OCI-LY1 (cell line): ENCODE results near the gene ZMPSTE24.

Experiments
- H2AFZ ChIP-seq: fragments of 200-600 bp; sonication (generic), shearing (Covaris generic); 2 replicates; pipeline ENCODE4 v1.6.0; 2014; ENCODE audit warnings: antibody characterized with exemption, mild to moderate bottlenecking, low read length
- H3F3A ChIP-seq: fragments of 200-600 bp; sonication (generic), shearing (Covaris generic); 2 replicates; pipeline ENCODE4 v1.6.0; 2014; ENCODE audit warnings: mild to moderate bottlenecking, antibody characterized with exemption, low read length, moderate library complexity; ENCODE audit not compliant: insufficient read depth
- H3K27ac ChIP-seq: fragments of 200-600 bp; sonication (generic); 2 replicates; pipeline ENCODE4 v1.5.1; 2014; ENCODE audit warnings: low read length, mixed run types, mild to moderate bottlenecking, low read depth; ENCODE audit not compliant: poor library complexity, severe bottlenecking
- H3K27me3 ChIP-seq: fragments of 200-600 bp; sonication (generic); 2 replicates; pipeline ENCODE4 v1.6.0; 2014; ENCODE audit warnings: antibody characterized with exemption, mild to moderate bottlenecking, low read length, moderate library complexity; ENCODE audit not compliant: insufficient read depth
- H3K36me3 ChIP-seq: fragments of 200-600 bp; sonication (generic); 2 replicates; pipeline ENCODE4 v1.6.1; 2014; ENCODE audit warnings: mild to moderate bottlenecking, antibody characterized with exemption, low read length, moderate library complexity, mixed read lengths; ENCODE audit not compliant: insufficient read depth
- H3K4me1 ChIP-seq: fragments of 200-600 bp; sonication (generic); 2 replicates; pipeline ENCODE4 v1.5.1; 2014; ENCODE audit warnings: mild to moderate bottlenecking, low read length, moderate library complexity; ENCODE audit not compliant: insufficient read depth, severe bottlenecking
- H3K4me2 ChIP-seq: fragments of 200-600 bp; sonication (generic), shearing (Covaris generic); 2 replicates; pipeline ENCODE4 v1.6.1; 2014; ENCODE audit warnings: low read length
- H3K4me3 ChIP-seq: fragments of 200-600 bp; sonication (generic); 2 replicates; pipeline ENCODE4 v1.5.1; 2014; ENCODE audit warnings: low read length, low read depth, mild to moderate bottlenecking, mixed read lengths; ENCODE audit not compliant: poor library complexity, severe bottlenecking
- H3K79me2 ChIP-seq: fragments of 200-600 bp; shearing (Covaris generic); 2 replicates; pipeline ENCODE4 v1.6.1; 2016; ENCODE audit warnings: mixed run types, low read length, mixed read lengths; ENCODE audit not compliant: insufficient read depth
- H3K9ac ChIP-seq: fragments of 200-600 bp; sonication (generic), shearing (Covaris generic); 2 replicates; pipeline ENCODE4 v1.6.1; 2014; ENCODE audit warnings: mild to moderate bottlenecking, low read length, mixed read lengths
- H3K9me2 ChIP-seq: fragments of 200-600 bp; sonication (generic), shearing (Covaris generic); 2 replicates; pipeline ENCODE4 v1.6.1; 2014; ENCODE audit warnings: low read depth, mild to moderate bottlenecking, low read length, mixed read lengths
- H3K9me3 ChIP-seq: fragments of 200-600 bp; shearing (Covaris generic); 2 replicates; pipeline ENCODE4 v1.6.1; 2014; ENCODE audit warnings: low read length, mixed read lengths
- H4K20me1 ChIP-seq: fragments of 200-600 bp; sonication (generic), shearing (Covaris generic); 2 replicates; pipeline ENCODE4 v1.6.0; 2016; ENCODE audit warnings: mild to moderate bottlenecking, low read length; ENCODE audit not compliant: insufficient read depth
- EZH2 ChIP-seq: fragments of 200-600 bp; sonication (generic), shearing (Covaris generic); IDR thresholded peaks from 2 replicates; pipeline ENCODE4 v1.8.0; 2017; ENCODE audit warnings: borderline replicate concordance, mixed run types, mild to moderate bottlenecking, antibody characterized with exemption, low read length, moderate library complexity, mixed read lengths
- TF ChIP-seq, protein P1 (sequence below): fragments of 200-600 bp; sonication (generic), shearing (Covaris generic); IDR thresholded peaks from 2 replicates; pipeline ENCODE4 v1.5.1; 2017; ENCODE audit warnings: mild to moderate bottlenecking, antibody characterized with exemption, low read length, moderate library complexity, mixed read lengths

Gene ZMPSTE24

DNA sequence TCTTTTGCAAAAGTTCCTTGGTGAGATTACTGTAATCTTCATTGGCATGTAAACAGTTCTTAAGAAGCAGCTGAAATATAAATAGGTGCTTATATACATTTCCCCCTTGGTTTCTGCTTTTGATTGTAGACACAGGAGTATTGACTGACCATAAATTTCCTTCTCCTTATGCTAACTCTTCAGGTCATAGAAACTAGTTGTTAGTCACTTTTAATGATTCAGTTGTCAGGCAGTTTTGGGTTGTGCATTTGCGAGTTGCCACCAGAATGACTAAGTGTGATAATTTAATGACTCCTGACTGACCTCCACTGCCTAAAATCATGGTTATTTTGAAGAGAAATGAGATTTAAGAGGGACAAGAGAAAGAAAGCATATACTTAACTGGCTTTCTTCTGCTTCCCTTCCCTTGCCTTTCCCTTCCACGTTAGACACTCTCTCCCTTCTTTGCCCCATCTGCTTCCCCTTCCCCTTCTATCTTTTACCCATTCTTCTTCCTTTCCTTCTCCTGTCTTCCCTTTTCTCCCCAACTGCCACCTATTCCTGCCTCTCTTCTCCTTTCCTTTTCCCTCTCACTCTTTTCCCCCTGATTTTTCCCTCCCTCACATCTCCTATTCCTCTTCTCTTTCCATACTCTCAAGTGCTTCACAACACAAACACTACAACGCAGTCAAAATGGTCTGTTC lies 12.3 kb downstream of the ZMPSTE24 start:
- H2AFZ ChIP-seq = no peak overlapping the region
- no peaks in the 10 kb centered on the region for H3F3A ChIP-seq
- H4K20me1 ChIP-seq = no peaks in the 10 kb centered on the region
- TF ChIP-seq EZH2 = no peak
- TF ChIP-seq, protein P1, sequence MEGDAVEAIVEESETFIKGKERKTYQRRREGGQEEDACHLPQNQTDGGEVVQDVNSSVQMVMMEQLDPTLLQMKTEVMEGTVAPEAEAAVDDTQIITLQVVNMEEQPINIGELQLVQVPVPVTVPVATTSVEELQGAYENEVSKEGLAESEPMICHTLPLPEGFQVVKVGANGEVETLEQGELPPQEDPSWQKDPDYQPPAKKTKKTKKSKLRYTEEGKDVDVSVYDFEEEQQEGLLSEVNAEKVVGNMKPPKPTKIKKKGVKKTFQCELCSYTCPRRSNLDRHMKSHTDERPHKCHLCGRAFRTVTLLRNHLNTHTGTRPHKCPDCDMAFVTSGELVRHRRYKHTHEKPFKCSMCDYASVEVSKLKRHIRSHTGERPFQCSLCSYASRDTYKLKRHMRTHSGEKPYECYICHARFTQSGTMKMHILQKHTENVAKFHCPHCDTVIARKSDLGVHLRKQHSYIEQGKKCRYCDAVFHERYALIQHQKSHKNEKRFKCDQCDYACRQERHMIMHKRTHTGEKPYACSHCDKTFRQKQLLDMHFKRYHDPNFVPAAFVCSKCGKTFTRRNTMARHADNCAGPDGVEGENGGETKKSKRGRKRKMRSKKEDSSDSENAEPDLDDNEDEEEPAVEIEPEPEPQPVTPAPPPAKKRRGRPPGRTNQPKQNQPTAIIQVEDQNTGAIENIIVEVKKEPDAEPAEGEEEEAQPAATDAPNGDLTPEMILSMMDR = no peak
- H3K9me3 ChIP-seq = no peaks in the 10 kb centered on the region
- H3K36me3 ChIP-seq = peaks cover 85% of the 10 kb centered on the region
- no peak overlapping the region for H3K4me3 ChIP-seq
- H3K27me3 ChIP-seq = no peaks in the 10 kb centered on the region
- no peak overlapping the region for H3K9ac ChIP-seq
- H3K9me2 ChIP-seq = no peaks in the 10 kb centered on the region
- no peak overlapping the region for H3K4me2 ChIP-seq
- H3K27ac ChIP-seq = no peak overlapping the region
- H3K4me1 ChIP-seq = no peaks in the 10 kb centered on the region
- no peaks in the 10 kb centered on the region for H3K79me2 ChIP-seq

DNA sequence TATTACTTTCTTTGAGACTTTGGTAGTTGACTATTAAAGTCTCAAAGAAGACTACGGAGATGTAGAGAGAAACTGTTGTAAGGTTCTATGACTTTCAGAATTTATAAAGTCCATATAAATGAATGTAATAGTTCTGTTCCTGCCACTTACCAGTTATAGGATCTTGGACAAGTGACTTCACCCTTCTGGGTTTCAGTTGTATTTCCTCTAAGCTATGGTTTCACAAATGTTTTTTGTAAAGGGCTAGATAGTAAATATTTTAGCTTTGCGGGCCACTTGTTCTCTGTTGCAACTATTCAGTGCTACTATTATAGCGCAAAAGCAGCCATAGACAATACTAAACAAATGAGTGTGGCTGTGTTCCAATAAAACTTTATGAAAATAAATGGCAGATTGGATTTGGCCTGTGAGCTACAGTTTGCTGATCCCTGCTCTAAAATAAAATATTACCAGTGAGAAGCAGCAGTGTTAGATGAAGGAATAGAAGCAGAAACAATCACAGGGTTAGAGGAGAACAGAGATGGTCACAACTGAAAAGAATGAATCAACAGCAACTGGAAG lies 14.7 kb downstream of the ZMPSTE24 start:
- Histone ChIP-seq H3K36me3 (peaks cover 81% of the 10 kb centered on the region), H3K4me1 (no peaks in the 10 kb centered on the region), H3K4me3 (no peak overlapping the region), H3K27ac (no peak overlapping the region), H3K4me2 (no peak overlapping the region), H3K9ac (no peak overlapping the region), H3K79me2 (no peaks in the 10 kb centered on the region), H3K27me3 (no peaks in the 10 kb centered on the region), H3F3A (no peaks in the 10 kb centered on the region), H3K9me2 (no peaks in the 10 kb centered on the region), H4K20me1 (no peaks in the 10 kb centered on the region), H3K9me3 (no peaks in the 10 kb centered on the region), H2AFZ (no peak overlapping the region)
- no peak for TF ChIP-seq EZH2
- TF ChIP-seq, protein P1 = no peak

DNA sequence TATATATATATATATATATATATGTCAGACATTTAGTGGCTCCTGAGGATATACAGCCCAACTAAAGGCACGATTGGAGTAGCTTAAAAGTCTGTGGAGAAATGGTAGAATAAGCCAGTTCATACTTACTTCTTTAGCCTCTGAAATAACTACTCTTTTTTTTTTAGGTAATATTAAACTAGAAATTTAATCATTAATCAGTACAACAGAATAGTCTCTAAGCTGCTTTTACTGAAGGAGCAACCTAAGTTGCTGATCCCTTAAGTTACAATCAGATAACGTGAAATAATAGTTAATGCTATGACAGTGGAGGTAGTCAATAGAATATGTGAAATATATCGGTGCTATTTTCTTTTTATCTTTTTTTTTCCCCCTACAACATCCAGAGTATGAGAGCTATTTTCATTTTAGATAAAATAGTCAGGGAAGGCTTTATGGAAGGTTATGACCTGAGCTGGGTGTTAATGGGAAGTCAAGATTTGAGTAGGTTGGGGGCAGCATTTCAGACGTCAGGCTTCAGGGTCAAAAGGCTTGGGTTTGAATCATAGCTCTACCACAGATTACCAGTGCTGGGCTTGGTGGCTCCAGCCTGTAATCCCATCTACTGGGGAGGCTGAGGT lies 15.6 kb downstream of the ZMPSTE24 start:
- H3K4me2 ChIP-seq = no peak overlapping the region
- no peaks in the 10 kb centered on the region for H4K20me1 ChIP-seq
- H2AFZ ChIP-seq = no peak overlapping the region
- H3K4me3 ChIP-seq = no peak overlapping the region
- H3K27ac ChIP-seq = no peak overlapping the region
- no peaks in the 10 kb centered on the region for H3K9me2 ChIP-seq
- H3K27me3 ChIP-seq = no peaks in the 10 kb centered on the region
- no peaks in the 10 kb centered on the region for H3K79me2 ChIP-seq
- H3K36me3 ChIP-seq = peaks cover 72% of the 10 kb centered on the region
- H3K9ac ChIP-seq = no peak overlapping the region
- TF ChIP-seq, protein P1 = no peak
- TF ChIP-seq EZH2 = no peak
- no peaks in the 10 kb centered on the region for H3K9me3 ChIP-seq
- H3F3A ChIP-seq = no peaks in the 10 kb centered on the region
- H3K4me1 ChIP-seq = no peaks in the 10 kb centered on the region
